Measurements from ENCODE around the gene UBTD1.
A peak's percentile ranks its signal among the peaks of the same experiment; 100 is the strongest.
"Not testable (repeated sequence)": the region's sequence is repeated elsewhere in the genome, so short reads cannot be mapped to it uniquely, and the experiment has no call there.

The UBTD1 gene

DNA sequence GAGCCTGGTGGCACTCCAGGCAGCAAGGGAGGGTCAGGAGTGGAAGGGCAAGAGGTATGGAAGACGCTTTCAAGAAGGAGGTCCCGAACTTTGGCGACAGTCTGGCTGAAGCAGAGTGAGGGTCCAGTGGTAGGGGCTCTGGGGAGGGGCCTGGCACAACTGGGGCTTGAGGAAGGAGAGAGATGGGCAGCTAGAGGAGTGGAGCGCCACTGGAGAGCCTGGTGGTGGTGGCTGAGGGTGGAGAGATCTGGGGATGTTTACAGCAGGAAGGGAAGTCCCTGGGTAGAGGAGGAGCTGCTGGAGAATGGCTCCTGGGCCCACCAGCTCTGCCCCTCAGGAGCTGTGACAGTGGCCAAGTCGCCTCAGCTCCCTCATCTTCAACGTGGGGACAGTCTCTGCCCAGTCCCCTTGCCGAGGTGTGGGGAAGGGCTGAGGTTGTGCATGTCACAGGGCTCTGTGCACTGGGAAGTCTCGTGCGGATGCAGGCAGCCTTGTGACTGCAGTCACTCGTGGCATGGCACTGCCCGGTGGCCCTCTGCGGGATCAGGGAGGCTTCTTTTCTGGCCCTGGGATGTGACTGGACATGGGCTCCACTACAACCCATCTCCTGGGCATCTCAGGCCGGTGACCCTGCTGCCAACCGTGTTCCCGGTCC is 18.5 kb downstream of the UBTD1 start:
- DNase-seq, result no peak

DNA sequence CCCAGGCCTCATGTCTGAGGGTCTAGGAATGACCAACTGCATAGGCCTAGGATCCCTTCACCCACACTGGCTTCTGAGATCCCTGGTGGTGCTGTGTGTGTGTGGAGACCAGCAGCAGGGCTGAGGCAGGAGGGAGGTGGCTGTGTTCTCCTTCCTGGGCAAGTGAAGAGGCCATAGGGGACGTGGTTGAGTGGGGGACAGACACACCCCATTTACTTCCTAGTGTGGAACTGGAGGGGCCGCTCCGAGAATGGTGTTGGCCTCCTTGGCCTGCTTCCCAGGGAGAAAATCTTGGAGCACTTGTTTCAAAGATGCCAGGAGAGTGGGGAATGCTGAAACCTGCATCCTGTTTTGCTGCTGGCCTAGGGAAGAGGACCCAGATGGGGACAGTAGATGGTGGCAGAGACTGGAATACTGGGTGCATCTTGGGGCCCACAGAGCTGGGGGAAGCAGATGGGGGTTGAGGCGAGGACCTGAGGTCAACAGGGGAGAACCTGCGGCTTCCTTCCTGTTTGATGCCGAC is 19.1 kb downstream of the UBTD1 start:
- DNase-seq, result no peak

DNA sequence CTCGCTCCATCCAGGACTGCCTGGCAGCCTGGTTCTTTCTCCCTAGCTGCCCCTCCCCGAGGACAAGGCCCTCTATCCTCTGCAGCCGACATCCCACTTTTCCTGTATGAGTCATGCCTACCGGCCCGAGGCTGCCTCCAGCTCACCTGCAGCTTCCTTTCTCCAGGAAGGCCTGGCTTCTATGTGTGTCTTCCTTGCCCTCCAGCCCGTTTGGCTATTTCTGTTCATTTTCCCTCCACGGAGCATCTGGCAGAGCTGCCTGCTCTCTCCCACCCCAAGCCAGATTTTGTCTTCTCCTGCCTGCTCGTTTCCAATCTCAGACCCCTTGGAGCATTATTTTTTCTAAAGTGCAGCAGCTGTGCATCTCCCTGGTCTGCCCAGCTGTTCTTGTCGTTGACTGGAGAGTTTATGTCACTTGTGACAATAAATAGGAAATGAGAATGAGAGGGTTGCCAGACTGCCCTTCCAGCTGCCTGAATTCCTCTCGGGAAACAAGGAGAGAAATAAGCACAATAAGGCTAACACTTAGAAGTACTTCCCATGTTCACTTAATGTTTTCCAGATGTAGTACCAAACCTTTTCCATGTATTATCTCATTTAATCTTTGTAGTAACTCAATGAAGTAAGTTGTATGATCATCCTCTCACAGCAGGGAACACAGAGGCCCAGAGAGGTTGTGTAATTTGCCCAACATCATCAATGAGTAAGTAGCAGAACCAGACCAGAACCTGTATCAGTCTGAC is 19.7 kb downstream of the UBTD1 start:
- no peak for DNase-seq

DNA sequence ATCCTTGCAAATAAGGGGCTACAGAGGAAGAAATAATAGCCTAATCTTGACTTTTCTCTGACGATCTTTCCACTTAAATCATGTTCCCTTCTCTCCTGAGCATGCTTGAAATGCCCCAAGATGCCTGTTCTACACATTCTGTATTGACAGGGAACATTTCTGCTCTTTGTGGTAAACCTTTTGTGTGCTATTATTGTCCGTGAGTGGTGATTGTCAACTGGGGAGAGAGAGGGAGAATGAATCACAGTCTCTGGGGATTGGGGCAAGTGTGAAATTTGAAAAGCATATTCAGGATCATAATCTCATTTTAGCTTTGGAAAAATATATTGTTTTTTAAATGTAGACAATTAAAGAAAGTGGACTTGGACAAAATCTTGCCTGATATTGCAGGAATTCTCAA is 20.6 kb downstream of the UBTD1 start:
- no peak for DNase-seq

DNA sequence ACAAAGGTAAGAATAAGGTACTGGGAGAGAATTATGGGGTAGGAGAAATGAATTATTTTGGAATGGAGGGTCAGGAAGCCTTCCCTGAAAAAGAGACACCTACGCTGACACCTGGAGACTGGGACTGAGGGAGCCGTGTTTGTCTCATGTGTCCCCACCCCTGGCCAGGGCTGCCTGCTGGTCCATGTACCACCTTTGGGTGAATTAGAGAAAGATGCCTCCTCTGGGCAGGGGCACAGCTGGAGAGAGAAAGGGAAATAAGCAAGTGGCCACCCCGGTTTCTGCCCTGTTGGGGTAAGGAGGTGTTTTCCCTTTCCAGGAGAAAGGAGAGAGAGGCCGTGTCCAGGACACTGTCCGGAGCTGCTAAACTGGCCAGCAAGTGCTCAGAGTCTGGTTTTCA is 21.8 kb downstream of the UBTD1 start:
- DNase-seq, result no peak

DNA sequence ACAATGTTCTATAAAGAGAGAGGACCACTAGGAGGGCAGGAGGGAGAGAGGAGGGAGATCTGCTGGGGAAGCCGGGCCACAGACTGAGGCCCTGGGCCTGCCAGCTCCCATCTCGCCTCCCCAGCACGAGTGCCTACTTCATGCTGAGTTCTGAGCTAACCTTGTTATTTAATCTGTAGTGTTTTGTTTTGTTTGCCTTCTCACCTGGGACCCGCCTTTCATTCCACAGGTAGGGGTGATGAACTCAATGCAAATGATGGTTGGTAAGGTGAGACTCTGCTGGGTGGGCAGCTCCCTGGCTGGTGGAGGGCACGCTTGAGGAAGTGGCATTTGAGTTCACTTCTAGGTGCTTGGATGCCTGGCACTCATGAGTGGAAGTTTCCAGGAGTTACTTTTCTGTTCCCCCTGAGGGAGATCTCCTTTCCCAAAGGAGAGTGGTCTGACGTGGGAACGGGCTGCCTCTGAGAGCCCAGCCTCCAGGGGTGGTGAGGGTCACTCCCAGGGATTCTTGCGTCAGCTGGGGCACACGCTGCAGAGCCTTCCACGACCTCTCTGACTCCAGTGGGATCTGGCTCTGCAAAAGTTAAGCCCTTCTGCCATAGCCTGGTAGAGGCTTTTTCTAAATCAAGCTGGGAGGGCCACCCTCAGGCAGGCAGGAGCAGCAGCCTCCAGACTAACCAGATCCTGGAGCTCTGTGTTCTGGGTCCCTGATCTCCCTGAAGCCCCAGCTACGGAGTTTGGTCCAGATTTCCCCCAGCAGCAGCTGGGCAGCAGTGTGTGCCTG is 22.4 kb downstream of the UBTD1 start:
- no peak for DNase-seq

DNA sequence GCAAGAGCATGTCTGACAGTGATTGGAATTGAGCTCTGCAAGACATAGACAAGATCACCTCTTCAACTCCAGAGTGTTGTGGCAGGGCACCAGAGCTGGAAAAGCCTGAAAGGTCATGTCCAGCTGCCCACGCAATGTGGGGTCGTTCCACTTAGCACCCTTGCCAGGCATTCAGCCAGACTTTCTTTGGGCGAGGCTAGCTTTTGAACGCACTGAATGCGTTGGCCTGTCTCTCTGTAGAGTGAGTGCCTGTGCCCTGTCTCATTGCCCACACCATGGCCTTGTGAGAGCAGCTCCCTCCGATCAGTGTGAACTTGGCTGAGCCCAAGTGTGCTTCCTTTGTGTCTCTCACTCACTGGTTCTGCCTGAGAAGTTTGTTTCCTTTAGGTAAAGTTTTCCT is 23.3 kb downstream of the UBTD1 start:
- no peak for DNase-seq

DNA sequence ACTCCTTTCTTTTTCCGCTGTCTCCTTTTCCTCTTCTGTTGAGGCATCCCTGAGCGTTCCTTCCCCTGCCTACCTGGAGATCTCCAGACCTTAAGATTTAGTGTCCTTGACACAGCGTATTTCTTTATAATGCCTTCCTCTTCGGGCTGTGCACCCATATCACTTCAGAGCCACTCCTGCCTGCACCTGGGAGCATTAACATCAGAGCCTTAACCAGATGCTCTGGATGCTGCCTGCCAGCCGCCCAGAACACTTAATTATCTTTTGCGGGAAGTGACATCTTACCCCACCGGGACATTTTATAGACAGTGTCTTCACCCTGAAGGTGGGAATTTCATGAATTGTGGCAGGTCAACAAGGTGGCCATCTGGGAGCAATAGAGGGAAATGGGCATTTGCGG is 24.2 kb downstream of the UBTD1 start:
- DNase-seq, result no peak

DNA sequence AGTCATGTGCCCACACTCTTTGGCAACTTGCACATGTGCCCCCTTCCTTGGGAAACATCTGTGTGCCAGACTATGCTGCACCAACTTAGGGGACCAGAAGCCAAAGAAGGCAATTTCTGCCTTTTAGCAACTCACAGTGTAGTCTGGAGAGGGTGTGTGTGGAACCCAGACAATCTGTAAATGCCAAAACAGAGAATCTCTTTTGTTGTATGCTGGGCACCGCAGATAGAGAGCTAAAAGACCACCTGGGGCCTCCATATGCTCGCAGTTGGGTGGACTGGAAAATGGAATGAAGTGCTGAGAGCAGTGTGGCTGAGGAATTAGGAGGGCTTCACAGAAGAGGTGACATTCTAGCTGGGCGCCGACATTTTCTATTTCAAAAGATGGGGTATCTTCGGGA is 26.4 kb downstream of the UBTD1 start:
- DNase-seq, result no peak

DNA sequence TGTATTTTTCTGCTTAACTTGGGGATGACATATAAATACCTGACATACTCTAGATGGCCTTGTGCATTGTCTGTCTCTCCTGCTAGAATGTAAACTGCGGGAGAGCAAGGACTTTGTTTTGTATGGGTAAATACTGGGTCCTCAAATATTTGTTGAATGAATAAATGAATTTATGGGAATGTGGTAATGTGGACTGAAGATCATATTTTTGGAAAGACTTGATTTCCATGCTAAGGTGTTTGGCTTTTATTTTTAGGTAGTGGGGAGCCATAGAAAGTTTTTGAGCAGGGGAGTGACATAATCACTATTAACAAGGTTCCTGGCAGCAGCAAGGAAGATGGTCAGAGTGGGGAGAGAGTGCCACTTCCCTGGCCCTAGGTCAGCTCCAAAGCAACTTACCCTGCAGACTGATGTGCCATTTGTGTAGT is 27.0 kb downstream of the UBTD1 start:
- DNase-seq, result no peak

DNA sequence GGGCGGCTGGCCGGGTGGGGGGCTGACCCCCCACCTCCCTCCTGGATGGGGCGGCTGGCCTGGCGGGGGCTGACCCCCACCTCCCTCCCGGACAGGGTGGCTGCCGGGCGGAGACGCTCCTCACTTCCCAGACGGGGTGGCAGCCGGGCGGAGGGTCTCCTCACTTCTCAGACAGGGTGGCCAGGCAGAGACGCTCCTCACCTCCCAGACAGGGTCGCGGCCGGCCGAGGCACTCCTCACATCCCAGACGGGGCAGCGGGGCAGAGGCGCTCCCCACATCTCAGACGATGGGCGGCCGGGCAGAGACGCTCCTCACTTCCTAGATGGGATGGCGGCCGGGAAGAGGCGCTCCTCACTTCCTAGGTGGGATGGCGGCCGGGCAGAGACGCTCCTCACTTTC is 30.2 kb downstream of the UBTD1 start:
- DNase-seq, result not testable (repeated sequence)

DNA sequence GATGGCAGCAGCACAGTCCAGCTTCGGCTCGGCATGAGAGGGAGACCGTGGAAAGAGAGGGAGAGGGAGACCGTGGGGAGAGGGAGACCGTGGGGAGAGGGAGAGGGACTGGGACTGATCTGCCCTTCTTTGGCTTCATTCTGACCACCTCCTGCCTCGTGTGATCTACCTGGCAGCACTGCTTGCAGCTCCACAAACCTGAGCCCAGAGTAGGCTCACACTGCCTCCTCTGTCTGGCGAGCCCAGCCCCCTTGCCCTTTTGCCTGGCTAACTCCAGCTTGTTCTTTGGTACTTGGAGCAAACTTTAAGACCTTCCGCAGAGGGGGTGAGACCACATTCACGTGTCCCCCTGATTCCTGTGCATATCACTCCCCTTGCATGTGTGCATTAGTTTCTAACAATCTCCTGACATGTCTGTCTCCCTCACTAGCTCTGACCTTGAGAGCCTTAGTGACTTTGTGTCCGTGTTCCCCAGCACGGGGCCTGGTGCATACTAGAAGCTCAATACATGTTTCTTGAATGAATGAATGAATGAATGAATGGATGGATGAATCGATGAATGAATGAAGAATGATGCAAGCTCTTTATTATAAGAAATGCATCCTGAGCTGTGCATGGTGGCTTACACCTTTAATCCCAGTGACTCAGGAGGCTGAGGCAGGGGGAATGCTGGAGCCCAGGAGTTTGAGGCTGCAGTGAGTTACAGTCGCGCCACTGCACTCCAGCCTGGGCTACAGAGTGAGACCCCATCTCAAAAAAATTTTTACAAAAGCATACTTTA is 31.2 kb downstream of the UBTD1 start:
- DNase-seq, result no peak

DNA sequence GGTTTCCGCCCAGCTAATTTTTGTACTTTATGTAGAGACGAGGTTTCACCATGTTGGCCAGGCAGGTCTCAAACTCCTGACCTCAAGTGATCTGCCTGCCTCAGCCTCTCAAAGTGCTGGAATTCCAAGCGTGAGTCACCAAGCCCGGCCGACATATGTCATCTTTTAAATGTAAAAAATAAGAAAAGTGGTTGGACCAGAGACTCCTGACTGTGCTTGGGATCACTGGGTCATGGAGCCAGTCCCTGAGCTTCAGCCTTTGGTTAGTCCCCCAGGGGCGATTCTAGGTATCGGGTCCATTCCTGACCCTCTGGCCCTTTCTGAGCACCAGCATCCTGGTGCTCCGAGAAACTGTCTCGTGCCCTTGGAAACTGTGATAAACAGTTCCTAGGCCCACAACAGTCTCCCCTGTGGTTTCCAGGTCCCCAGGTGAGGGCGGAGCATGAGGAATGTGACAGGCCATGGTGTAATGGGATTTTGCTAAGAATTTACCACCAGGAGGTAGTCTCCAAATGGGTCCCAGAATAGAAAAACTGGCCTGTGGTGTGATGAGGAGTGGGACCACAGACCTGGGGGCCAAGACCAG is 32.8 kb downstream of the UBTD1 start:
- DNase-seq, result no peak

DNA sequence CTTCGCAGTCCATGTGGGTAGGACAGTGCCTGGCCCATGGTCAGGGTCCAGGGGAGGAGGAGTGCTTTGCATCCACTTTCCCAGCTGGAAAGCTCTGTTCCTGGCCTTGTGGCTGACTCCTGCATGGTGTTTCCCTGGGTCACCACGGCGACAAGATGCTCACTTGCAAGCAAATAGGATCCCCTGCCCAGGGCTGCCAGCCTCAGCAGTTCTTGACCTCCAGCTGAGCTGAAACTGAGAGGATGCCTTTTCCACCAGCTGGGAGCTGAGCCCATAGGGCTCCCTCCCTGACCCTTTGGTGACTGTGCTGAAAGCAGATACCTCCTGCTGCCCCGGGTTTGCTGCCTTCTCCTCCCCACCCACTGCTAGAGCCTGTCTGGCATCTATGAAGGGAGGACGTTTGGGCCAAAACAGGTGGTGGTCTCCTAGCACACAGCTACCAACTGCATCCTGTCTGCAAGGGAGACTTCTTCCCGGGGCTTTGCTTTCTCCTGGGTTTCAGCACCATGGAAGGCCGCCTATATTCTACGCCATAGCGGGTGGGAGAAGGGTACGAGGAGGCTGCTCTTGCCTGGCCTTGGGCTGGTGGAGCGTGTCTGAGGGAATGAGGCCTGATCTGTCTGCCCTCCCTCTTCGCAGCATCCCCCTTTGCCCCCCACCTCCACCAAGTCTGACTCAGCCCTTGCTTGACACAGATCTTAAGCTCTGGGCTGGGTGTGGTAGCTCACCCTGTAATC is 34.4 kb downstream of the UBTD1 start:
- peak; percentile 9 for DNase-seq

DNA sequence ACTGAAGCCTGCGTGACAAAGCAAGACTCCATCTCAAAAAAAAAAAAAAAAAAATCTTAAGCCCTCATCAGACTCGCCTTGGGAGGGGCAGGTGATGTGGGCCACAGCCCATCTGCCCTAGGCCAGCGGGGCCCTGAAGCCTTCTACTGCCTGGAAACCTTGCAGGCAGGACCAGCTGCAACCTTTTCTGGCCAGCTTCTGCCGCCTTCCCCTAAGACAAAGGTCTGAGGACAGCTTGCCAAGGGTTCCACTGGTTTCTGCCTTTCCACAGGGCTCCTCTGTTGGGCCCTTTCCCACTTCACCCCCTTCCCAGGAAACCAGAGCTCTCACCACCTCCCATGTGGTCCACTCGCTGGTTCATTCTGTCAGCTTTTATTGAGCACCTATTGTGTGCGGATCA is 35.2 kb downstream of the UBTD1 start:
- no peak for DNase-seq

DNA sequence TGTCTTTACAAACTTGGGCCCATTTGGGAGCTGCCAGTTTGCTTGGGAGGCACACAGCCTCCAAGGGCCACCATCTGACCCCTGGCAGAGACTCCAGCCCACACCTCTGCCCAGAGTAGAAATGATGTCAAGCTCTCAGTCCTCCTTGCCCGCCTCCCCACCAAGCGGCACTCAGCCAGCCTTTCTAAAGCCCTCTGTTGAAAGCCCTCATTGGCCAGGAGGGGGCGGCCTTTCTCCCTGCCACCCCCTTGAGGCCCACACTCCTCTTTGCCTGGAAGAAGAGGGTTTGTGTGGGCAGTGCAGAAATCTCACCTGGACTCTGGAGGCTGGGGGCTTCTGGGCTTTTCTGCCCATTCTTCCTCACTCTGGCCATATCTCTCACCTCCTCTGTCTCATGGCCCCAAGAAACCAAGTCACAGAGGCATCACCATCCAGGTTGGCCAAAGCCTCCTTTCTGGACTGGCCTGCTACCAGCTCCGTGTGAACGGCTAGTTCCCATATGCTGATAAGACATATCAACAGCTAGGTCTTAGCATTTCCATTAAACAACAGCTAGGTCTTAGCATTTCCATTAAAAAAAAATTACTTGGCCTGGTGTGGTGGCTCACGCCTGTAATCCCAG is 36.1 kb downstream of the UBTD1 start:
- DNase-seq, result peak; percentile 57

DNA sequence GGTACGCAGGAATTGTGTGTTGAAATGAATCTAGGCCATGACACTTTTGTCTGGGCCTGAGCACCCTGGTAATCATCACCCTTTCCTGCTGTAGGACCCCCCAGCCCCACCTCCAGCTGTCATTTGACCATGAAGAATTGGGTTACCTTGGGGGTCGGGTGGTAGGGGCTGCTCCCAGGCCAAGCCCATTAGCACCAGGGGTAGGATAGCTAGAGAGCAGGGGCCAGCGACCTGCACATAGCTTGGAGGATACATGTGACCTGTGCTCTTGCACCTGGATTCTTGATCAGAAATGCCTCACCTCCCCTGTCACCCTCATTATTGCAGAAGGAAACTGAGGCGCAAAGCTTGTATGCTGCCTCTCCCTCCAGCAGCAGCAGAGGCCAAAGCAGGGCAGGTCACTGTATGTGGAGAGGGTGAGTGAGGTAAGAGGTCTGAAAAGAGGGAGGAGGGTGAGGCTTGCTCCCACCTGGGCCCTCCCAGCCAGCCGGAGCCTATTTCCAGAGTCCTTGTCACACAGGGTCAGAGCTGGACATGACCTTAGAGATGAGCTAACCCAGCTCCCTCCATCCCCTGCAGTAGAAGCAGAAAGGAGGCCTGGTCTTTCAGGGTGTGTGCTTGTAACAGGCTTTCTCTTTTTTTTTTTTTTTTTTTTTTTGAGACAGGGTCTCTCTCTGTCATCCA is 38.6 kb downstream of the UBTD1 start:
- DNase-seq, result no peak

DNA sequence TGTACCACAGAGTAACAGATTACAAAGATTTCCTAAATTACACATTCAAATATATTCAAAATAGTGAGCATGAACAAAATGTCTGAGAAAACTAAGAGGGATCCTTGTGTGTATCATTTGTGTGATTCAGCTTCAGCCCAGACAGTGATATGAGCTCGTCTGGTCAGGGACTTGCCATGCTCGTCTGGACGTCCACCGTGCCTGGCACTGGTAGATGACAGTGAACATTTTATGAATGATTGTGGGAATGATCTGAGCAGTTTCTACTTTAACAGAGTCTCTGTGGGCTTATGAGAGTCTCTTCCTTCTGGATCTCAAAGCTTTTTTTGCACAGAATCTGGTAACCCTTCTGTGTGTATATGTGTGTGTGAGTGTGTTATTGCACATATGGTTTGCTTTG is 39.7 kb downstream of the UBTD1 start:
- no peak for DNase-seq

DNA sequence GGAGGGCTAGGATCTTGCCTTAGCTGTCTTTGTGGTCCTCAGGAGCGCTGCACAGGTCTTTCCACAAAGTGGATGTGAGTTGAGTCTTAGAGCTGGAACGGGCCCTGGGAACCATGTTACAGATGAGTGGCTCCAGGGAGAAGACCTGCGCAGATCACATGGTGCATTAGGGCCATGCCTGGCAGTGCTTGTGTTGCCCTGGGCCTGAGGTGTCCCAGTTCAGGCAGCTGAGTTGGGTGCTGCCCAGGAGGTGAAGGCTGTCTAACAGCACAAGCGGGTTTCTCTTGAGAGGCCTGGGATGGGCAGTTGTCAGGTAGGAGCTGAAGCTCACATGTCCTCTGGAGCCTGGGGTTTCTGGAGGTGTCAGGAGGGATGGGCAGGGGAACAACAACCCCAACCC is 40.1 kb downstream of the UBTD1 start:
- no peak for DNase-seq

DNA sequence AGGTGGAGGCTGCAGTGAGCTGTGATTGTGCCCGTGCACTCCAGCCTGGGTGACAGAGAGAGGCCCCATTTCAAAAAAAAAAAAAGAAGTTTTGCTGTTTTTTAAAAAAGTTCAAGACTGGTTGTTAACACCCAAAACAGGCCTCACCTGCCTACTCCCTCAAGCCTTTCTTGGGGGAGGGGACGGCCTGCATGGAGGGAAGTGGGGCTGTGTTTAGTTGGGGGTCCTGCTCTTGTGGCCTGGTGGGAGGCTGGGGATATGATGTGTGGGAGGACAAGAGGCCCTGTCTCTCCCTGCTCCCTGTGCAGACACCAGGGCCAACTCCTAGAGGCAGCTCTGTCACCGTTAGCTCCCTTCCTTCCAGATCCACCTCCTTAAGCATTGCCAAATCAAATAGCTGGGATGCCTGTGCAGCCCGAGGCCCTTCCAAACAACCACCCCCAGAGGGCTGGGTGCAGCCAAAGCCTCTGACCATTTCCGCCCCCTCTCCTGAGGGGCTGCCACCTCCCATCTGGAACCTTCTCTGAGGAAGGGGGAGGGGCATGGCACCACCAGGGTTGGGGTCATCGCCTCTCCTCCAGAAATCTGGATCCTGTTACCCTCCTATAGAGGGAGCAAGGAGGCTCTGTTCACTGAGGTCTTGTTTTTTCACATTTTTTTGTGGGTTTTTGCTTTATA is 40.9 kb downstream of the UBTD1 start:
- DNase-seq, result no peak

Measured in NCI-H82 (cell line).